CD4-positive, alpha-beta T cell (primary cell): ENCODE measurements around the gene NTM. TPM values are rescaled to one million over a fixed set of nuclear protein-coding genes. Genes with fewer than 3 reads are reported as not detected.

Source experiments
- ATAC-seq: fragments of 200-7000 bp; cut with Tn5 transposase; one replicate; pipeline ENCODE4 v1.10.0; 2022; ENCODE audit warnings: mild to moderate bottlenecking; ENCODE audit not compliant: poor library complexity
- CTCF ChIA-PET: fragments of 350-600 bp; sonication (Branson Sonifier 250); formaldehyde crosslinking; loops from one replicate; lab custom pipeline; 2021; ENCODE audit warnings: antibody characterized with exemption, inconsistent platforms; lab: Charles Lee
- POLR2A ChIA-PET: fragments of 350-600 bp; sonication (Branson Sonifier 250); formaldehyde crosslinking; loops from one replicate; lab custom pipeline; 2021; ENCODE audit warnings: antibody characterized with exemption, inconsistent platforms; lab: Charles Lee
- DNase-seq, 14 experiments: peaks; one replicate each; pipeline ENCODE4 v3.0.0-alpha.2; 2013 to 2020; ENCODE audit warnings: mixed read lengths in 2 of 14
- H3K27ac ChIP-seq, 2 donors: one replicate each; pipeline versions ENCODE4 v1.5.1 to v1.7.0; 2013; ENCODE audit warnings: low read length in 2 of 2, low read depth in 1 of 2, mild to moderate bottlenecking in 1 of 2
- H3K27me3 ChIP-seq, 2 experiments: 1 replicate in 1 of 2; 2 replicates in 1 of 2; pipeline versions ENCODE4 v1.6.1 to v1.7.0; 2013; ENCODE audit warnings: low read length in 2 of 2, control low read depth in 1 of 2, mild to moderate bottlenecking in 1 of 2, moderate library complexity in 1 of 2; ENCODE audit not compliant: insufficient read depth in 2 of 2, control insufficient read depth in 1 of 2
- H3K36me3 ChIP-seq: one replicate; pipeline ENCODE4 v1.6.1; 2013; ENCODE audit warnings: low read length, control low read depth; ENCODE audit not compliant: insufficient read depth
- H3K4me1 ChIP-seq: one replicate; pipeline ENCODE4 v1.6.1; 2013; ENCODE audit warnings: low read length, control low read depth; ENCODE audit not compliant: insufficient read depth
- H3K4me3 ChIP-seq: one replicate; pipeline ENCODE4 v1.5.1; 2013; ENCODE audit warnings: mild to moderate bottlenecking, low read length, moderate library complexity
- H3K9me3 ChIP-seq, 2 experiments: 1 replicate in 1 of 2; 2 replicates in 1 of 2; pipeline versions ENCODE4 v1.6.1 to v1.7.0; 2013; ENCODE audit warnings: low read length in 2 of 2, mild to moderate bottlenecking in 2 of 2, control low read depth in 1 of 2, moderate library complexity in 1 of 2; ENCODE audit not compliant: control insufficient read depth in 1 of 2, insufficient read depth in 1 of 2
- H3K27ac Mint-ChIP-seq: one replicate; pipeline ENCODE4 v1.8.0; 2020; ENCODE audit warnings: mixed read lengths
- H3K27me3 Mint-ChIP-seq: one replicate; pipeline ENCODE4 v1.8.0; 2021; ENCODE audit warnings: mixed read lengths
- H3K36me3 Mint-ChIP-seq: one replicate; pipeline ENCODE4 v1.8.0; 2021; ENCODE audit warnings: low read depth, mixed read lengths
- H3K4me1 Mint-ChIP-seq: one replicate; pipeline ENCODE4 v1.8.0; 2021; ENCODE audit warnings: low read depth, mixed read lengths
- H3K4me3 Mint-ChIP-seq: one replicate; pipeline ENCODE4 v1.8.0; 2020; ENCODE audit warnings: mild to moderate bottlenecking, mixed read lengths
- H3K9me3 Mint-ChIP-seq: one replicate; pipeline ENCODE4 v1.8.0; 2020; ENCODE audit warnings: mixed read lengths
- CTCF ChIP-seq: fragments of 200-600 bp; IDR thresholded peaks from one replicate; pipeline ENCODE4 v1.8.0; 2022; ENCODE audit warnings: antibody characterized with exemption, mild to moderate bottlenecking
- intact Hi-C, 2 experiments: fragments of 100-400 bp; cut with DNase I in 1 of 2; cut with micrococcal nuclease in 1 of 2; formaldehyde crosslinking; loops; one replicate each; pipeline versions ENCODE4 v1.15.1 to v1.9.0; 2023 to 2025; cut with DNase I, micrococcal nuclease
- total RNA-seq, 174 experiments: library from RNA in 2 of 174; stranded (reverse) in 2 of 174; gene quantifications; one replicate each; pipeline ENCODE4 v1.2.3 and lab custom pipeline; 2021 to 2026

Gene NTM
- total RNA-seq, 2 experiments from 2014 or later, result not detected

GRCh38 chr11:131695889-131696429 lies 325.5 kb downstream of the NTM start:
- ATAC-seq (no peak), DNase-seq (no peak)
- Mint-ChIP-seq H3K4me1 (no peaks in the 10 kb centered on the region), H3K4me3 (no peak overlapping the region), H3K9me3 (no peaks in the 10 kb centered on the region), H3K36me3 (no peaks in the 10 kb centered on the region), H3K27me3 (peaks cover 56% of the 10 kb centered on the region), H3K27ac (no peak overlapping the region)
- ChIA-PET POLR2A (no interaction called here), CTCF (no interaction called here)
- Histone ChIP-seq H3K27ac (no peak overlapping the region), H3K9me3 (peaks cover 0 to 13% of the 10 kb centered on the region in 2 experiments), H3K36me3 (no peaks in the 10 kb centered on the region), H3K4me1 (no peaks in the 10 kb centered on the region), H3K27me3 (peaks cover 4 to 12% of the 10 kb centered on the region in 2 experiments), H3K4me3 (no peak overlapping the region)
- intact Hi-C loops, result no loop called here
- no peak for TF ChIP-seq CTCF

GRCh38 chr11:131696690-131697089 lies 326.3 kb downstream of the NTM start:
- Histone ChIP-seq H3K36me3 (no peaks in the 10 kb centered on the region), H3K4me1 (no peaks in the 10 kb centered on the region), H3K9me3 (peaks cover 0 to 8% of the 10 kb centered on the region in 2 experiments), H3K4me3 (no peak overlapping the region), H3K27ac (no peak overlapping the region), H3K27me3 (peaks cover 4 to 12% of the 10 kb centered on the region in 2 experiments)
- Mint-ChIP-seq H3K4me1 (no peaks in the 10 kb centered on the region), H3K4me3 (no peak overlapping the region), H3K36me3 (no peaks in the 10 kb centered on the region), H3K27me3 (peaks cover 61% of the 10 kb centered on the region), H3K27ac (no peak overlapping the region), H3K9me3 (no peaks in the 10 kb centered on the region)
- DNase-seq, result no peak
- intact Hi-C loops, result no loop called here
- ChIA-PET CTCF (no interaction called here), POLR2A (no interaction called here)
- no peak for ATAC-seq
- no peak for TF ChIP-seq CTCF

- TF ChIP-seq CTCF, result no peak
- CTCF ChIA-PET, result no interaction called here
Measured at GRCh38 chr11:131703311-131703710, 332.9 kb downstream of the NTM start.

More at GRCh38 chr11:131703311-131703710, 332.9 kb downstream of the NTM start:
- no peaks in the 10 kb centered on the region for H3K36me3 Mint-ChIP-seq
- DNase-seq (no peak), ATAC-seq (no peak)
- peaks cover 7% of the 10 kb centered on the region for H3K9me3 Mint-ChIP-seq
- Histone ChIP-seq H3K27me3 (no peaks in the 10 kb centered on the region), H3K9me3 (peaks cover 3 to 8% of the 10 kb centered on the region in 2 experiments), H3K4me3 (no peak overlapping the region), H3K27ac (no peak overlapping the region), H3K36me3 (no peaks in the 10 kb centered on the region), H3K4me1 (no peaks in the 10 kb centered on the region)
- H3K4me1 Mint-ChIP-seq, result no peaks in the 10 kb centered on the region
- H3K4me3 Mint-ChIP-seq, result no peak overlapping the region
- intact Hi-C loops, result no loop called here
- no peak overlapping the region for H3K27ac Mint-ChIP-seq
- H3K27me3 Mint-ChIP-seq, result peaks cover 11% of the 10 kb centered on the region
- POLR2A ChIA-PET, result no interaction called here
